Activated T-cell treated with anti-CD3 and anti-CD28 coated beads for 4 hours (primary cell): ENCODE measurements around the gene RAB11FIP2.
A peak's percentile ranks its signal among the peaks of the same experiment; 100 is the strongest.
"Not testable (repeated sequence)": the region's sequence is repeated elsewhere in the genome, so short reads cannot be mapped to it uniquely, and the experiment has no call there.

Experiments
- DNase-seq: peaks from one replicate; pipeline ENCODE4 v3.0.0-alpha.2; 2020

The RAB11FIP2 gene, protein sequence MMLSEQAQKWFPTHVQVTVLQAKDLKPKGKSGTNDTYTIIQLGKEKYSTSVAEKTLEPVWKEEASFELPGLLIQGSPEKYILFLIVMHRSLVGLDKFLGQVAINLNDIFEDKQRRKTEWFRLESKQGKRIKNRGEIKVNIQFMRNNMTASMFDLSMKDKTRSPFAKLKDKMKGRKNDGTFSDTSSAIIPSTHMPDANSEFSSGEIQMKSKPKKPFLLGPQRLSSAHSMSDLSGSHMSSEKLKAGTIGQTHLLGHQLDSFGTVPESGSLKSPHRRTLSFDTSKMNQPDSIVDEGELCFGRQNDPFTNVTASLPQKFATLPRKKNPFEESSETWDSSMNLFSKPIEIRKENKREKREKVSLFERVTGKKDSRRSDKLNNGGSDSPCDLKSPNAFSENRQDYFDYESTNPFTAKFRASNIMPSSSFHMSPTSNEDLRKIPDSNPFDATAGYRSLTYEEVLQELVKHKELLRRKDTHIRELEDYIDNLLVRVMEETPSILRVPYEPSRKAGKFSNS

DNA sequence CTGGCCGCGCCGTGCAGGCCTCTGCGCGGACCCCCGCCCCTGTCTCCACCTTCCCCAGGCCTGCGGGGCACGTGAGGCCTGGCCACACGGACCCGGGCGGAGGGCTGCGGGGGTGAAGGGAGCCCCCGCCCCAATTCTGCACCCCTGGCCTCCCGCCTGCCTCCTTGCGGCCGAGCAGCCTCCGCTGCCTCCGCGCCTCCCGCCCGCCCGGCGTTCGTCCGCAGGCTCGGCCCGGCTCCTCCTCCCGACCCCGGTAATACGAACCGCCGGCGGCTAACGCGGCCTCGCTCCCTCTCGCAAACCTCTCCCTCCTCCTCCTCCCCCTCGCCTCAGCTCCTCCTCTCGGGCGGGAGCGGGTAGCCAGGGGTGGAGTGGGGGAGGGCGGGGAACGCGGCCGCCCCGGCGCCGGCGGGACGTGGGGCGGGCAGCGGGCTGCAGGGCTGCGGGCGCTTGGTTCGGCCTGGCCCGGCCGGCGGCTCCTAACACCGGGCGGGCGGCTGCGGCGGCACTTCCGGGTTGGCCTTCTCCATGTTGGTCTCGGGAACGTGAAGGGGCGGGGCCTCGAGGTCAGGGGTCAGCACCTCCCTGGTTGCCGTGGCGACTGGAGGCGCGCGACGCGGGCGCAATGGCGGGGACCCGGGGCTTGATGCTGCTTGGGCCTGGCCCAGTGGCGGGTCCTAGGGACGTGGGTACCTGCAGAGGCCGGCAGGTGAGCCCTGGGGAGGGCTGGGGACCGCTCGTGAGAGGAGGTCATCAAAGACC, at the start of gene RAB11FIP2:
Gene RAB11FIP2, minus strand, starts transcription at position 547 of the 762 bp plus-strand sequence. CDS start 778 bp downstream, outside the sequence.
- peak; percentile 94 for DNase-seq

DNA sequence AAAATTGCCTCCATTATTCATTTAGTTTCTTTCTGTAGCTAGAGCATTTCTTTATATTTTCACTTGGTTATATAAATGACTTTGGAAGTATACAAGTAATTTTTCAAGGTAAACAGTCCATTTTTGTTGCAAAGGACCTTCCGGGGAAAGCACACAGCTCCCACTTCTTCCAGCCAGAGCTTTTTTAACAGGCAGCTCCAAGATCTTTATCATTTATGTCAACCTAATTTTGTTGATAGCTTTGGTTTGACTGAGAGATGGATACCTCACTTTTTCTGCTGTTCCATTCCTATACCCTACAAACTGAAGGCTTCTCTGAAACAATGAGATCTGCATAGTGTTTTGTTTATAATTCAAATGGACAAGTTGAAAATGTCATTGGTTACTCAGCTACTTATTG, 49.3 kb upstream of the RAB11FIP2 start:
- DNase-seq = no peak

DNA sequence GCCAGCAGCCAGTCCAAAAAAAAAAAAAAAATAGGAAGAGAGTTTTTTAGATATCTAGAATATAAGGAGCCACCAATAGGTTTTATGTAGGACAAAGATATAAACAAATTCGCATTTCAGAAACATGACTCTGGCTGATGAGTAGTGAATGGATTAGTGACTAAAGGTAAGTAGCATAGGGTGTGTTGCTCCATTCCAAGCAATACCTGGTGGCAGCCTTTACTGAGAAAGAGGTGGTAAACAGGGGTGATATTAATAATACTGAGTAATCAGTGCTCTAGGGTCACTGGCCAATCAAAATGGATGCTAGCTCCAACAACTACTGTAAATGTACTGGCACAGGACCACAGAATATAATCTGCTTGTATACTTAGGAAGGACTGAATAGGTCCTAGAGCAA, 45.5 kb upstream of the RAB11FIP2 start:
- no peak for DNase-seq

DNA sequence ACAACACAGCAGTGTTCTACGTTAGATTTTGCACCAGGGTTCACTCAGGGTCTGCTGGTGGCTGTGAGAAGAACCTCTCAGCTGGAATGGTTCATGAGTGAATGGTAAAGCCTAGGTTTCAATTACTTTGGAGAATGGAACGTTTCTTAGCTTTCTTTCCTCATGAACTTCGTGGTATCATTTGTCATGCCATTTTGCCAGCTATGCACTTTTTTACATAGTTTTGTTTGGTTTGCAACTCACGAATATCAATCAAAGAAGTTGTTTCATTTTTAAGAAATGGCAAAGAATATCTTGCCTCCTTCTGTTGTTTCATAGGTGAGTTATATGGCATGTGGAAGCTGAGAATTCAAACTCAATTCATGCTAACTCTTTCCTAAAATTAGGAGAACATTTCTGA, 34.1 kb upstream of the RAB11FIP2 start:
- DNase-seq = no peak

DNA sequence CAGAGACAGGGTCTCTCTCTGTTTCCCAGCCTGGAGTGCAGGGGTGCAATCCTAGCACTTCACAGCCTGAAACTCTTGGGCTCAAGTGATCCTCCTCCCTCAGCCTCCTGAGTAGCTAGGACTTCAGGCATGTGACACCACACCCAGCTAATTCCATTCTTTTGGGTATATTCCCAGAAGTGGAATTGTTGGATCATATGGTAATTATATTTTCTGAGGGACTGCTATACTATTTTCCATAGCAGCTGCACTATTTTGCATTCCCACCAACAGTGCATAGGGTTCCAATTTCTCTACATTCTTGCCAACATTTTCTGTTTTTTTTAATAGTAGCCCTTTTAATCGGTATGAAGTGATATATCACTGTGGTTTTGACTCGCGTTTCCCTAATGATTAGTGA, 30.0 kb upstream of the RAB11FIP2 start:
- no peak for DNase-seq

DNA sequence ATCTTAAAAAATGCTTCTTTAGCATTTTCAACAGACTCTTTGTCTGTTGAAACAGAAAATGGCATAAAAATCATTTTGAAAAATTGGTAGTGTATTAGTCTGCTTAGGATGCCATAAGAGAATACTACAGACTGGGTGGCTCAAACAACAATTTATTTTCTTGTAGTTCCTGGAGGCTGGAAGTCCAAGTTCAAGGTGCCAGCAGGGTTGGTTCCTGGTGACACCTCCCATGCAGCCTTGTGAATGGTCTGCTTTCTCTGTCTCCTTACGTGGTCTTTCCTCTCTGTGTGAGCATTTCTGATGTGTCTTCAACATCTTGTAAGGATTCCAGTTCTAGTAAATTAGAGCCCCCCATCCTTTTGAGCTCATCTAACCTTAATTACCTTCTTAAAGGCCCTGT, 26.1 kb upstream of the RAB11FIP2 start:
- no peak for DNase-seq

DNA sequence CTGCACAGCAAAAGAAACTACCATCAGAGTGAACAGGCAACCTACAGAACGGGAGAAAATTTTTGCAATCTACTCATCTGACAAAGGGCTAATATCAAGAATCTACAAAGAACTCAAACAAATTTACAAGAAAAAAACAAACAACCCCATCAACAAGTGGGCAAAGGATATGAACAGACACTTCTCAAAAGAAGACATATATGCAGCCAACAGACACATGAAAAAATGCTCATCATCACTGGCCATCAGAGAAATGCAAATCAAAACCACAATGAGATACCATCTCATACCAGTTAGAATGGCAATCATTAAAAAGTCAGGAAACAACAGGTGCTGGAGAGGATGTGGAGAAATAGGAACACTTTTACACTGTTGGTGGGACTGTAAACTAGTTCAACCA, 20.6 kb upstream of the RAB11FIP2 start:
- not testable (repeated sequence) for DNase-seq

DNA sequence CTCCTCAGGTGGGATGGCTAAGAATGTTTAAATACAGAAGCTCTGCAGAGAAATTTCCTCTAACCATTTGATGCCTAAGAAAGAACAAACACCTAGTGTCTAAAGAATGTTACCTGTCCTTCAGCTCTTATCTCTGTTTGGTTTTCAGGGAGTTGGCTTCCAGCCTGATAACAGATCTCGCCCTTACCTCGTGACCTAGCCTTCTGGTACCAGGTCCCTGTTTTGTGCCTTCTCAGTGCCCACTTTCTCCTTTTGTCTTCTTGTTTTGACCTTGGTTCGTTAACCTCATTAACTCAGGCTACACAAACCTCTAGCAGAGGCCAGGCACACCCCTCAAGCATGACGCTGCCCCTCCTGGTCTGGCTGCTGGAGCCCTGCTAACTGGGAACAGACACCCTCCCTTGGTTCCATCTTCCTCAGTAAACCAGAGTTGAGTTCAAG, 16.1 kb upstream of the RAB11FIP2 start:
- no peak for DNase-seq

DNA sequence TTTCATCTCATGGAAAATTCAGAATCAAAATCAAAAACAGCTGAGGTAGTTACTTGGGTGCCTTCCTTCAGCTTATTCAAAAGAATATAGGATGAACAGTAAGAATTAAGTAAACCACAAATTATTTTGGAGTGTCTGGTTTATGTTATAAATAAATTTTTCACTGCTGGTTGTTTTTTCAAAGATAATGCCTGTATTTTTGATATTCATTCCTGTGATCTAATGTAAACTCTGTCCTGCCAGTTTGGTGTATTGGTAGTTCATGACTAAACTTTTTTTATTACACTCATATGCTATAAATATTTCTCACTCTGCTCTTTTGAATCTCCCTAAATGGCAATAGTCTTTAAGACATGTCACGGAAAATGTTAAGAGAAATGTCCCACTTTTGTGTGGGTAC, 11.6 kb upstream of the RAB11FIP2 start:
- DNase-seq = no peak

DNA sequence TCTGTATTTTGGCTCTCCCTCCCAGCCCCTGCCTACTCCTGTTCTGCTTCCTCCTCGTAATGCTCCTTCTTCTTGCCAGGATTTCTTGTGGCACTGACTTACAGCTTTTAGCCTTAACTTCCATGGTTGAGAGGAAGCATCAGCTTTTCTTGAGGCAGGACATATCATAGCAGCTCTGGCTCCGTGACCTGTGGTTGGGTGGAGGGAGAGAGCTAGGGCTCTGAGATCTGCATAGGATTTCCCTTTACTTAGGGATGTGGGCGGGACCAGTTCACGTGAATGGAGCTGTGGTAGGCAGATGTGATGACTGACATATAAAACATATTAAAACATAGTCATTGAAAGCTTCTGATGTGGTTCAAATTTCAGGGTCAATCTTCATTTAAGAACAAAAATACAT, 10.6 kb upstream of the RAB11FIP2 start:
- no peak for DNase-seq

DNA sequence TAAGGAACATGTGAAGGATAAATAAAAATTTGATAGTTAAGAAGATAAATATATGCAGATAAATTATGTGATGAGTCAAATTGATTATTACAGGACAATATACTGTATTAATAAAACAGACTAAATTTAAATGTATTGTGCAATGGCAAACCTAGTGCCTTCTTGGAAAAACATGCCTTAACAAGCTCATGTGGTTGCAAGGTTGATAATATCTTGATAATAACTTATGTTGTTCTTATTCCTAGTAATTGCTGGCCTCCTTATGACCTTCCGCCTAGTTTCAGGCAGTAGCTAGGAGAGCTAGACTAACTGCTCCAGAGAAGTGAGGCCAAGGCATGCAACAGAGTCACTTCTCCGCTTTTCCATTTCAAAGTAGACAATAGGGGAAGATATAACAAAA, 7.6 kb upstream of the RAB11FIP2 start:
- no peak for DNase-seq

DNA sequence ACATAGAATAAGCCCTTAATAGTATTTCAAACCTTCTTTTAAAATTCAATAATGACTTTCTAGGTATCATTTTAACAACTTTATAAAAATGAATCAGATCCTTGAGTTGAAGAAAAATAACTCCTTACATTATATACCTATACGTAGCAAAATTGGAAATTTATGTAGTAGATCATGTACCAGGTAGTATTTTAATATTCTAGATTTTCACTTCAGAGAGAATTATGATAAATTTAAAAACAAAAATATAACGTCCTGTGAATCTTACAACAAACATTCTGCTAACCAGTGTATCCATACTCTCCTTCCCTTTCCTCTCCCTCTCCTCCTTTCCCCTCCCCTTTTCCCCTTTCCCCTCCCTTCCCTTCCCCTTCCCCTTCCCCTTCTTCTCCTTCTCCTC, 6.1 kb upstream of the RAB11FIP2 start:
- DNase-seq = no peak

DNA sequence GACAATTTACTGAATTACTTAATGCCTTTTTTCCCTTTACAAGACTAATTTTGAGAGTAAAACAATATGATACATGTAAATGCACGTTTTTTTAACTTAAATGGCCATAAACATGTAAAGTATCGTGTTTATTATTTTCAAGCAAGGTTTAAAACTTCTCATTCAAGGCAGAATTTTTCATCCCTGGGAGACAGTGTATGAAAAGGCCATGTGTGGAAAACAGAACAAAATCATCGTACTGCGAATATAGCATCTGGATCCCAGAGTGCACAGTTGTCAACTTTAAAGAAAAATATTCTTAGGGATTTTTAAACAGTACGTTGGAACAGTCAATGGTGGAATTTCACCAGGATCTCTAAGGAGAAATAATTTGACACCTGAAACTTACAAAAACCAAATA, 1.1 kb upstream of the RAB11FIP2 start:
- DNase-seq = no peak

DNA sequence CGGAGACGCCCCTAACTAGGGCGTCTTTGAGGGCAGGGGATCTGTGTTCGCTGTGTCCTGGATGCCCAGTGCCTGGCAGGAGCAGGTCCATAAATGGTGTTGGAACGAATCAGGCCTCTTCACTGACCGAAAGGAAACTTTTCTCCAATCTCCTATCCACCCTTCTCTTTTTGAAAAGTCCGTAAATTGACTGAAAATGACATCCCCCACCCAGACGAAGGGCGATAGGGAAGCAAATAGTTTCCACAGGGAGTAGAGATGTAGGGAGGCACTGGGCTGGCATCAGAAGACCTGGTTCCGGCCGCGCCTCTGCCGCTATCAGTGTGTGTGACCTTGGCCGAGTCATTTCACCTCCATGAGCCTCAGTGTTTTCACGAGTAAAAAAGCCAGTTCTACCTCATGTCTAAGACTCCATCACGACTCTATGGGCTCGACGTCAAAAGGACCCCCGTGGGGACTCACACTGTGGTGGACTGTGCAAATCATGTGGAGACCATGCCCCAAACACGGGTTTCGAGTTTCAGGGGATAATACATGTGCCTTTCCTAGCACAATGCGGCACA, 497 bp upstream of the RAB11FIP2 start:
- no peak for DNase-seq

DNA sequence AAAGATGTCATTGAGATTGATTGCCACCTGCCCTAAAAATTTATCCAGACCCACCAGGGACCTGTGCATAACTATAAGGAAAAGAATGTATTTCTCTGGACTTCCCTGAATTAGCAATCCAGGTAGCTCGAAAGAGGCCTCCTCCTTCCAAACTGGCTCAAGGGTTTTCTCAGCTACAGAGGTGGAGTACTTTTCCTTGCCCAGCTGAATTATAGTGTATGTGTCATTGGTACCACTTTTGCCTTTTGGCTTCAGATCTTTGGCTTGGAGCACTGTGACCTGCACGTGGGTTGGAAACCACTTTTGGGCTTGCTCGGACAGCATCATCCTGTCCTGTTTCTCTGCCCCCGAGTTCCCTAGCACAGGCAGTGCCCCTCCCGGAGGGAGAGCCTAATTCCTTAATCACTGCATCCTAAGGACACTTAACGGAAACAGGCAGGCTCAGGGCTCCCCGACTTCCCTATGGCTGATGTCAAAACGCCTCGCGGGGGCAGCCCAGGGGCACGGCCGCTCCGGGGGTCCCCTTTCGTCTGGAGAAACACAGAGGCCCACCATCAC, 825 bp downstream of the RAB11FIP2 start:
- DNase-seq = peak; percentile 7

DNA sequence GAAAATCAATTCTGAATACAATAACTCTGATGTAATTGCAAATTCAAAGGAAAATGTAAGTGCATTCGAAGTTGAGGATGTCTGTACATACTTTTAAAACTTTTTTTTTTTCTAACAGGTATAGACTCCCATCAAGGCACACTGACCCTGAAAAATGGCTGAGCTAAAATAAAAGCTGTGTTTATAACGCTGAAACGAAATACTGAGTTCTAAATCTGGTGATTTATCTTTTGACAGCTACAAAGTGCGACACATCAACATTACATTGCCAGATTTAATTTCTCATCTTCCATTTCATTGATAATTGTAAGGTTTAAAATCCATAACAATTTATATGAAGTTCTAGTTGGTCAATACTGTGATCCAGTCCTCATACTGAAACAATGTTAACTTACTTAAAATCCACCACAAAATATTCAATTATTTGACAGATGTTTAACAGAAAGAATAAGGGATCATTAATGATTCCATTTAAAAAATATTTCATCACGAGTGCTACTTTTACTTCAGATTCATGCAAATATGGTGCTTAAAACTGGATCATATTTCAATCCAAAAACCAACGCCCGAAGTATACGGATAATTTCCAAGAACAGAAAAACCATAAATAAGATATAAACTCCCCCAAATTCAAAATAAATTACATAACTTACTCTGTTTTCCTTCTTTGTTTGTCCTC, 1.4 kb downstream of the RAB11FIP2 start:
- no peak for DNase-seq

DNA sequence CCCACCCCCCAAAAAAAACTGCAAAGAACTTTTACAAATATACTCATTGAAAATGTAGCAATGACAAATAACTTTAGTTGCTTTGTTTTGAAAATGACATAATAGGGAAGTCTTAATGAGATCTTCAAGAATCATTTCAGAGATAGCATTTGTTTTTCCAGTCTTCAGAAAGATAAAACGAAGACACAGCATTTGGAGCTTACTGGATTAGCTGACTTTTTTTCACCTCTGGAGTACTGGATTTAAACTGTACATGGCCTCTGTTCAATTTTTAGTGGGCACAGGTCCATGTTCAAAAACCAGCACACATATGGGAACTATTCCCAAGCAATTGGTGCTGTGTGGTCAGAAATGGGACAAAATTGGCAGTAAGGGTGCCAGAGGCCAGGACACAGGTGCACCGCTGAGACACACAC, 3.9 kb downstream of the RAB11FIP2 start:
- DNase-seq = no peak

DNA sequence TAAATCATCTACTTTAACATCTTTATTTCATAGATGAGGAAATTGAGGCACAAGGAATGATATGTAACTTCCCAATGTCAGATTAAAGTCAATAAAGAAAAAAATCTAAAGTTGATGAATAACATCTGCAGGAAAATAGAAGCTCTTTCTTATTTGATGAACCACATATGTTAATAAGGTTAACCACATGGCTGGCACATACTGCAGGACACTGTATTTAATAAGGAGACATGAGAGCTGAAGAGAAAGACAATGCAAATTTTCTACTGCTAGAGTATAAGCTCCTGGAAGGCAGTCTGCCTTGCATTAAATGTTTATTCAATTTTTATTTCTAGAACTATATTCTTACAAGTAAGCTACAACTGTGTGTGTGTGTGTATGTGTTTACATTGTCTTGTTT, 4.4 kb downstream of the RAB11FIP2 start:
- DNase-seq = no peak

DNA sequence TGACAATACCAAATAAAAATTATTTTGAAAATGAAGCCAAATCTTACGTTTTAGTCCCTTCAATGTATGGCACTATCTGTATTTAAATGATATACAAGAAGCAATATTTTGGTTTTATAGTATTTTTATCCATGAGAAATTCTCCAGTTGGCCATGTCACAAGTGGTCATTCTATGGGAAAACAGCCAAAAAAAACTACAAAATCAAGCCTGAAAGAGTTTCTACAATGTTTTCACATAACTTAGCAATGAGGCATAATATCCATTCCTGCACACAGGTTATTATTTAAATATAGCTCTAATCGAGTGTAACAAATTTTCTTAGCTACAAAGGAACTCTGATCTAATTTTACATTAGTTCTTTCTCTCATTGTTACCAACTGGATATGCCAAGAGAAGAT, 5.4 kb downstream of the RAB11FIP2 start:
- DNase-seq = no peak

DNA sequence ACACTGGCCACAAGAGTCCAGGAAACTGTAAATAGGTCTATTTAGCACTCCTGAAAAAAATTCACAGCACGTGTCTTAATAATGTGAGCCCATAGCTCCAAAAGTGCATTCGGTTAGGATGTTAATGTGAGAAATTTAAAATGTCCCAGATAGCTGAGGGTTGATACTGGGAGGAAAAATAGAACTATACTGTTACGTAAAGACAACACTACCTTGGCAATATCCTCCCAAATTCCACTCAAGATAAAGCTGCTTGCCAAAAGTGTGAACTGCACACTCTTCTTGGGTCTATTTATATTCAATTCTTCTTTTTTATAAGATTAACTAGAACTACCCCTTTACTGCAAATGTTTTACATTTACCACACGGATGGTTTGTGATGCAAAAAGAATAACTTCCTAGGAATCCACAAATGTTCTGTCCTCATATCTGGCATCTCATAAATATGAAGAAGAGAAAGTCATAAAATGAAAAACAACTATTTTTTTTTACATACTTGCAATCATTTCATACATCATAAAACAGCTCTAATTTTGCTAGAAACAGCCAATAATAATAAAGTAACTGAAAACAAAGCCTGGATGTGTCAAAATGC, 10.4 kb downstream of the RAB11FIP2 start:
- DNase-seq = no peak

DNA sequence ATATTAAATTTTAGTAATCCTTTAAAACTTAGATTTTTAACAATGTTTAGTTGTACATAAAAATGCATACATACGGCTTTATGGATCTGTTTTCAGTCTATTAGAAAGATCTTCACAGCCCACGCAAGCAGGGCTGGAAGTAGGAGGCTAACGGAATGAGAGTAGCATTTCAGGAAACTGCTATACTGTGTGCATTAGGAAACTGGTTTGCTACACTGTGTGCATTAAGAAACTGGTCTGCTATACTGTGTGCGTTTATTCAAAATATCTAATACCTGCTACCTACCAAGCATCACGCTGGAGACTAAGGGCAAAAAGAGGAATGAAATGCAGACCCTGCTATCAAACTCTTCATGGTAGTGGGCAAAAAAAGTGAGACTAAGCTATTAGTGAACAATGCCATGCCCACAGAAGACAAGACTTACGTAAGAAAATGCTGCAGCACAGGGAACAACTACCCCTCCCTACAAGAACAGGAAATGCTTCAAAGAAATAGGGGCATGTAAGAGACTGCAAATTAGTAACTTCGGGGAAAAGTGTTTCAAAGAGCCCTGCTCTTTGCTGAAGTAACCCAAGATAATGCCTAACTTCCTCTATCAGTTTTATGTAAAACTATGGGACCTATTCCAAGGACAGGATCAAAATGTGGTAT, 11.3 kb downstream of the RAB11FIP2 start:
- DNase-seq = no peak

DNA sequence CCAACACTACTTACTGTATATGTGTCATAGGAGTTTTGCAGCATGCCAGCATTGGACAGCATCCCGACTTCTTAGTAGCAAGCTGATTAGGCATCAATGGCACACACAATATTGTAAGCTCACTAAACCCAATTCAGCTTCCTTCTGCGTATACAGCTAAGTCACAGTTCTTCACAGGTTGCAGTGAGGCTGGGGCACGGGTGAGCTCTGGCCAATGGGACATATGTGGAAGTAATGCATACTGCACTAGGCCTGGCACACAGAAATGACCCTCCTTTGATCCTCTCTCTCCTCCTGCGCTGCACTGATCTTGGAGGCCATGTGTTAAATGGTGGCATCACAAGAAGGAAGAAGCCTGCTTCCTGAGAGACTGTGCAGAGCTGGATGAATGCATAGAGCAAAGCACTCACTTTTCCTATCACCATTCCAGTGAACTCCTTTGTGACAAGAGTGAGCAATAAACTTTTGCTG, 11.9 kb downstream of the RAB11FIP2 start:
- DNase-seq = no peak
